Neural cell (in vitro differentiated cells): ENCODE data around the gene SGO2.

ENCODE experiments used
- CTCF ChIP-seq: fragments of 450-650 bp; IDR thresholded peaks from 2 replicates; pipeline ENCODE4 v1.5.1; 2014; ENCODE audit warnings: antibody characterized with exemption, mild to moderate bottlenecking, moderate library complexity; ENCODE audit not compliant: poor library complexity, severe bottlenecking
- EP300 ChIP-seq: fragments of 450-650 bp; conservative IDR thresholded peaks from 2 replicates; pipeline ENCODE4 v1.6.1; 2014; ENCODE audit warnings: antibody characterized with exemption, mild to moderate bottlenecking, moderate library complexity; ENCODE audit not compliant: poor library complexity, severe bottlenecking
- EZH2 ChIP-seq: fragments of 200-600, 300-800 bp; shearing (Covaris generic), sonication (generic); IDR thresholded peaks from 2 replicates; pipeline ENCODE4 v1.6.1; 2014; ENCODE audit warnings: antibody characterized with exemption, low read length, borderline replicate concordance, mild to moderate bottlenecking; ENCODE audit not compliant: insufficient read depth, poor library complexity, severe bottlenecking
- MXI1 ChIP-seq: fragments of 450-650 bp; conservative IDR thresholded peaks from 2 replicates; pipeline ENCODE4 v1.6.1; 2014; ENCODE audit warnings: antibody characterized with exemption, mild to moderate bottlenecking; ENCODE audit not compliant: poor library complexity, severe bottlenecking
- TAF1 ChIP-seq: IDR thresholded peaks from 2 replicates; pipeline ENCODE4 v1.6.1; 2012; ENCODE audit warnings: low read depth

GRCh38 chr2:200616656-200617055 lies 90.6 kb downstream of the SGO2 start:
- TF ChIP-seq CTCF = no peak
- no peak for TF ChIP-seq EZH2
- TF ChIP-seq EP300 = no peak
- TF ChIP-seq TAF1 = no peak
- TF ChIP-seq MXI1 = no peak
